Activated T-cell treated with anti-CD3 and anti-CD28 coated beads for 1 hour (primary cell): ENCODE results near the gene TNK2.

Experiments
- DNase-seq: peaks from one replicate; pipeline ENCODE4 v3.0.0-alpha.2; 2020; ENCODE audit warnings: low read depth

TNK2 gene

GRCh38 chr3:195899701-195900435 is 8.5 kb downstream of the TNK2 start:
- no peak for DNase-seq

GRCh38 chr3:195897853-195898415 is 10.4 kb downstream of the TNK2 start:
- DNase-seq: no peak

- no peak for DNase-seq
These were observed 11.1 kb downstream of the TNK2 start for GRCh38 chr3:195897081-195897852.

- DNase-seq: no peak
These were observed 11.8 kb downstream of the TNK2 start for GRCh38 chr3:195896361-195897080.

GRCh38 chr3:195895861-195896360 is 12.4 kb downstream of the TNK2 start:
- peak; percentile 61 for DNase-seq

GRCh38 chr3:195895078-195895860 is 13.1 kb downstream of the TNK2 start:
- peak; percentile 58 for DNase-seq

GRCh38 chr3:195893916-195894465 is 14.4 kb downstream of the TNK2 start:
- no peak for DNase-seq

- DNase-seq: no peak
These were observed 14.8 kb downstream of the TNK2 start for GRCh38 chr3:195893516-195893915.

- DNase-seq: no peak
These were observed 15.3 kb downstream of the TNK2 start for GRCh38 chr3:195893044-195893395.

- no peak for DNase-seq
These were observed 16.0 kb downstream of the TNK2 start for GRCh38 chr3:195892105-195893043.

GRCh38 chr3:195891431-195892104 is 16.8 kb downstream of the TNK2 start:
- DNase-seq: no peak

- DNase-seq: no peak
These were observed 18.5 kb downstream of the TNK2 start for GRCh38 chr3:195889870-195890295.

GRCh38 chr3:195888981-195889869 is 19.1 kb downstream of the TNK2 start:
- DNase-seq: no peak

GRCh38 chr3:195888311-195888761 is 20.0 kb downstream of the TNK2 start:
- no peak for DNase-seq

GRCh38 chr3:195887670-195888069 is 20.7 kb downstream of the TNK2 start:
- no peak for DNase-seq

- DNase-seq: no peak
These were observed 21.9 kb downstream of the TNK2 start for GRCh38 chr3:195886181-195887141.
